PFSK-1 (cell line): ENCODE measurements around the gene TNFAIP1.

Source experiments
- TAF1 ChIP-seq: IDR thresholded peaks from 2 replicates; pipeline ENCODE4 v1.6.1; 2012; ENCODE audit warnings: low read length, control low read depth, borderline replicate concordance; ENCODE audit not compliant: insufficient read depth
- TF ChIP-seq, protein P1 (sequence below), 2 experiments: IDR thresholded peaks; 2 replicates each; pipeline versions ENCODE4 v1.6.1 to v1.8.0; 2011 to 2012; ENCODE audit warnings: low read depth in 2 of 2, low read length in 2 of 2, control low read depth in 1 of 2, inconsistent platforms in 1 of 2, mild to moderate bottlenecking in 1 of 2, moderate library complexity in 1 of 2; ENCODE audit not compliant: insufficient read depth in 1 of 2

DNA sequence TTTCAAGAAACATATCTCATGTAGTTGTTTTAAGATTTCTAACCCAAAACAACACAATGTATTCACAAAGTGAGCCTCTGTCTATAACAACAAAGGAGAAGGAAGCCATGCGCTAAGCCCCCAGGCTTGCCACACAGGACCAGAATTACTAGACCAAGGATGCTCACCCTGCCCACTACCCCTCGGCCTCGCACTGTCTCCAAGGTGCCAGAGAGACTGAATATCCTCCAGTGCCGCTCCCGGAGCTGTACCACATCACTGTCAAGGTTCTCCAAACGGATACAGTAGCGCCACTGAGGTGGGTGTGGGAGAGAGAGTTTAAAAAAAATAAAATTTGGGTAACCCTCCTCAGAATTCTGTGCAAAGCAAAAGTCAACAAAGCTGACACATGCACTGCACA lies 14.7 kb downstream of the TNFAIP1 start:
- TF ChIP-seq, protein P1, sequence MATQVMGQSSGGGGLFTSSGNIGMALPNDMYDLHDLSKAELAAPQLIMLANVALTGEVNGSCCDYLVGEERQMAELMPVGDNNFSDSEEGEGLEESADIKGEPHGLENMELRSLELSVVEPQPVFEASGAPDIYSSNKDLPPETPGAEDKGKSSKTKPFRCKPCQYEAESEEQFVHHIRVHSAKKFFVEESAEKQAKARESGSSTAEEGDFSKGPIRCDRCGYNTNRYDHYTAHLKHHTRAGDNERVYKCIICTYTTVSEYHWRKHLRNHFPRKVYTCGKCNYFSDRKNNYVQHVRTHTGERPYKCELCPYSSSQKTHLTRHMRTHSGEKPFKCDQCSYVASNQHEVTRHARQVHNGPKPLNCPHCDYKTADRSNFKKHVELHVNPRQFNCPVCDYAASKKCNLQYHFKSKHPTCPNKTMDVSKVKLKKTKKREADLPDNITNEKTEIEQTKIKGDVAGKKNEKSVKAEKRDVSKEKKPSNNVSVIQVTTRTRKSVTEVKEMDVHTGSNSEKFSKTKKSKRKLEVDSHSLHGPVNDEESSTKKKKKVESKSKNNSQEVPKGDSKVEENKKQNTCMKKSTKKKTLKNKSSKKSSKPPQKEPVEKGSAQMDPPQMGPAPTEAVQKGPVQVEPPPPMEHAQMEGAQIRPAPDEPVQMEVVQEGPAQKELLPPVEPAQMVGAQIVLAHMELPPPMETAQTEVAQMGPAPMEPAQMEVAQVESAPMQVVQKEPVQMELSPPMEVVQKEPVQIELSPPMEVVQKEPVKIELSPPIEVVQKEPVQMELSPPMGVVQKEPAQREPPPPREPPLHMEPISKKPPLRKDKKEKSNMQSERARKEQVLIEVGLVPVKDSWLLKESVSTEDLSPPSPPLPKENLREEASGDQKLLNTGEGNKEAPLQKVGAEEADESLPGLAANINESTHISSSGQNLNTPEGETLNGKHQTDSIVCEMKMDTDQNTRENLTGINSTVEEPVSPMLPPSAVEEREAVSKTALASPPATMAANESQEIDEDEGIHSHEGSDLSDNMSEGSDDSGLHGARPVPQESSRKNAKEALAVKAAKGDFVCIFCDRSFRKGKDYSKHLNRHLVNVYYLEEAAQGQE (IDR thresholded peaks at IDR 0.05; ENCODE audit: insufficient read depth in 1 of 2, low read depth in 2 of 2, low read length in 2 of 2) = no peak
- TF ChIP-seq TAF1 = no peak
